ENCODE data around the gene IL15RA. TPM values are rescaled to one million over a fixed set of nuclear protein-coding genes. Genes with fewer than 3 reads are reported as not detected.

IL15RA gene
- total RNA-seq, 1 donor from 2014 or later = not detected

DNA sequence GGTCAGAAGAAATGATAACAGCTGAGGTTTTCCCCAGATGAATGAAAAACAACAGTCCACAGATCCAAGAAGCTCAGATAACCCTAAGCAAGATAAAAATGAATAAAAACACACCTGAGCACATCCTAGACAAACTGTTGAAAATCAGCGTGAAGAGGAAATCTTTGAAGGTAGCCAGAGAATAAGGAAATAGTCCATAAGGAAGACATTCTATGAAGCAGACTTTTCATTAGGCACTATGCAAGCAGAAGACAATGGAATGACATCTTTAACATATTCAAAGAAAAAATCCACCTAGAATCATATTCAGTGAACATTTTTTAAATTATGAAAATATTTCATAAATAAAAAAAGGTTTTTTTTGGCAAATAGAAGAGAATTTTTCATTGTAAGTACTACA, 15.1 kb upstream of the IL15RA start:
- Histone ChIP-seq H4K20me1 (ENCODE audit: low read depth) (no peaks in the 10 kb centered on the region), H3K4me3 (no peak overlapping the region), H3K4me2 (no peak overlapping the region), H3K36me3 (peaks cover 5% of the 10 kb centered on the region), H3F3A (ENCODE audit: low read depth) (no peaks in the 10 kb centered on the region), H3K9ac (no peak overlapping the region), H2AFZ (replicated peaks) (no peak overlapping the region), H3K27me3 (no peaks in the 10 kb centered on the region), H3K9me3 (ENCODE audit: low read depth) (no peaks in the 10 kb centered on the region), H3K27ac (no peak overlapping the region), H3K4me1 (peaks cover 10% of the 10 kb centered on the region), H3K79me2 (ENCODE audit: low read depth) (no peaks in the 10 kb centered on the region)
- Mint-ChIP-seq H3K4me1 (peaks cover 10% of the 10 kb centered on the region), H3K27ac (no peak overlapping the region), H3K4me3 (no peak overlapping the region), H3K9me3 (peaks cover 30% of the 10 kb centered on the region), H3K36me3 (no peaks in the 10 kb centered on the region), H3K27me3 (ENCODE audit: insufficient read depth, low read depth) (peaks cover 2% of the 10 kb centered on the region)
- TF ChIP-seq, protein P1, sequence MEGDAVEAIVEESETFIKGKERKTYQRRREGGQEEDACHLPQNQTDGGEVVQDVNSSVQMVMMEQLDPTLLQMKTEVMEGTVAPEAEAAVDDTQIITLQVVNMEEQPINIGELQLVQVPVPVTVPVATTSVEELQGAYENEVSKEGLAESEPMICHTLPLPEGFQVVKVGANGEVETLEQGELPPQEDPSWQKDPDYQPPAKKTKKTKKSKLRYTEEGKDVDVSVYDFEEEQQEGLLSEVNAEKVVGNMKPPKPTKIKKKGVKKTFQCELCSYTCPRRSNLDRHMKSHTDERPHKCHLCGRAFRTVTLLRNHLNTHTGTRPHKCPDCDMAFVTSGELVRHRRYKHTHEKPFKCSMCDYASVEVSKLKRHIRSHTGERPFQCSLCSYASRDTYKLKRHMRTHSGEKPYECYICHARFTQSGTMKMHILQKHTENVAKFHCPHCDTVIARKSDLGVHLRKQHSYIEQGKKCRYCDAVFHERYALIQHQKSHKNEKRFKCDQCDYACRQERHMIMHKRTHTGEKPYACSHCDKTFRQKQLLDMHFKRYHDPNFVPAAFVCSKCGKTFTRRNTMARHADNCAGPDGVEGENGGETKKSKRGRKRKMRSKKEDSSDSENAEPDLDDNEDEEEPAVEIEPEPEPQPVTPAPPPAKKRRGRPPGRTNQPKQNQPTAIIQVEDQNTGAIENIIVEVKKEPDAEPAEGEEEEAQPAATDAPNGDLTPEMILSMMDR (IDR thresholded peaks at IDR 0.05) = no peak
- no peak for TF ChIP-seq EZH2 (IDR thresholded peaks at IDR 0.05)
- TF ChIP-seq EZH2phosphoT487 (IDR thresholded peaks at IDR 0.05) = no peak
- DNase-seq (ENCODE audit: low spot score) = no peak

DNA sequence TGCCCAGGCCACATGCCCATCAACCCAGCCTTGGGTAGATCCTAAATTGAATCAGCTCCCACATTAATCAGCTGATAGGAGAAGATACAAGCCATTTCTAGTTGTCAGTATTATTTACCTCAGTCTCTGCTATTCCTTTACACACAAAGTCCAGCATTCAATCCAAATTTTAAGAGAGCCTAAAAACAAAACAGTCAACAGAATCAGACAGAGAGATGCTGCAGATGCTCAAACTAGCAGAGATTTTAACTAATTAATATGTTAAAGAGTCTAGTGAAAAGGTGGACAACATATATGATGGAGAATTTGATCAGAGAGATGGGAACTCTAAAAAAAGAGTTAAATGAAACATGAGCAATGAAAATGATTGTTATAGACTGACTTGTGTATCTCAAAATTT, 14.4 kb upstream of the IL15RA start:
- no peaks in the 10 kb centered on the region for H3K79me2 ChIP-seq (ENCODE audit: low read depth)
- Mint-ChIP-seq H3K27me3 (ENCODE audit: insufficient read depth, low read depth) (peaks cover 2% of the 10 kb centered on the region), H3K4me1 (peaks cover 5% of the 10 kb centered on the region), H3K4me3 (no peak overlapping the region), H3K9me3 (peaks cover 30% of the 10 kb centered on the region), H3K27ac (no peak overlapping the region), H3K36me3 (no peaks in the 10 kb centered on the region)
- H2AFZ ChIP-seq (replicated peaks) = no peak overlapping the region
- no peak overlapping the region for H3K4me3 ChIP-seq
- H4K20me1 ChIP-seq (ENCODE audit: low read depth) = no peaks in the 10 kb centered on the region
- H3K27me3 ChIP-seq = no peaks in the 10 kb centered on the region
- H3K4me2 ChIP-seq = no peak overlapping the region
- no peaks in the 10 kb centered on the region for H3K9me3 ChIP-seq (ENCODE audit: low read depth)
- no peak for DNase-seq (ENCODE audit: low spot score)
- H3K27ac ChIP-seq = no peak overlapping the region
- no peaks in the 10 kb centered on the region for H3F3A ChIP-seq (ENCODE audit: low read depth)
- no peak overlapping the region for H3K9ac ChIP-seq
- TF ChIP-seq, protein P1 (IDR thresholded peaks at IDR 0.05) = no peak
- TF ChIP-seq EZH2 (IDR thresholded peaks at IDR 0.05) = no peak
- TF ChIP-seq EZH2phosphoT487 (IDR thresholded peaks at IDR 0.05) = no peak
- peaks cover 5% of the 10 kb centered on the region for H3K36me3 ChIP-seq
- H3K4me1 ChIP-seq = peaks cover 6% of the 10 kb centered on the region

DNA sequence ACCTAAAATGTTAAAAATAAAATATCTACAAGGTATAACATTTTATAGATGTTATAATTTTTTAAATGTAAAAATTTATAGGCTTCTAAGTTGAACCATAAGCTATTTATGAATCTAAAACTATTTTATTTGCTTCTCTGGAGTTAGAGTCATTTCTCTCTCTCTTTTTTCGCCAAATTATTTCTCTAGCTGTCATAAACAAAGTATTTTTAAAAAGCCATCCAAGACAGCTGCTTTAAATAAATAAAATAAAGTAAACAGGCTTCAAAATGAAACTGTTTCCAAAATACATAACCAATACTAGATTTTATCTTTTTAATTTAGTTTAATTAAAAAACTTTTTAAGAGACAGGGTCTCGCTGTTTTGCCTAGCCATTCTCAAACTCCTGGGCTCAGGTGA, 12.4 kb upstream of the IL15RA start:
- Histone ChIP-seq H3K27me3 (no peaks in the 10 kb centered on the region), H4K20me1 (ENCODE audit: low read depth) (no peaks in the 10 kb centered on the region), H3K79me2 (ENCODE audit: low read depth) (no peaks in the 10 kb centered on the region), H3F3A (ENCODE audit: low read depth) (no peaks in the 10 kb centered on the region), H3K9me3 (ENCODE audit: low read depth) (no peaks in the 10 kb centered on the region), H3K27ac (no peak overlapping the region), H3K36me3 (peaks cover 5% of the 10 kb centered on the region), H2AFZ (replicated peaks) (no peak overlapping the region), H3K4me2 (no peak overlapping the region), H3K4me3 (no peak overlapping the region), H3K9ac (no peak overlapping the region), H3K4me1 (no peaks in the 10 kb centered on the region)
- DNase-seq (ENCODE audit: low spot score) = no peak
- Mint-ChIP-seq H3K4me3 (no peak overlapping the region), H3K27me3 (ENCODE audit: insufficient read depth, low read depth) (peaks cover 5% of the 10 kb centered on the region), H3K27ac (no peak overlapping the region), H3K4me1 (no peaks in the 10 kb centered on the region), H3K36me3 (no peaks in the 10 kb centered on the region), H3K9me3 (peaks cover 25% of the 10 kb centered on the region)
- no peak for TF ChIP-seq EZH2 (IDR thresholded peaks at IDR 0.05)
- TF ChIP-seq, protein P1 (IDR thresholded peaks at IDR 0.05) = no peak
- no peak for TF ChIP-seq EZH2phosphoT487 (IDR thresholded peaks at IDR 0.05)

Measured in neural progenitor cell (in vitro differentiated cells).